Measurements from ENCODE around the gene PAPLN.

- TF ChIP-seq CTCF (IDR thresholded peaks at IDR 0.05): no peak
- TF ChIP-seq, protein P1, sequence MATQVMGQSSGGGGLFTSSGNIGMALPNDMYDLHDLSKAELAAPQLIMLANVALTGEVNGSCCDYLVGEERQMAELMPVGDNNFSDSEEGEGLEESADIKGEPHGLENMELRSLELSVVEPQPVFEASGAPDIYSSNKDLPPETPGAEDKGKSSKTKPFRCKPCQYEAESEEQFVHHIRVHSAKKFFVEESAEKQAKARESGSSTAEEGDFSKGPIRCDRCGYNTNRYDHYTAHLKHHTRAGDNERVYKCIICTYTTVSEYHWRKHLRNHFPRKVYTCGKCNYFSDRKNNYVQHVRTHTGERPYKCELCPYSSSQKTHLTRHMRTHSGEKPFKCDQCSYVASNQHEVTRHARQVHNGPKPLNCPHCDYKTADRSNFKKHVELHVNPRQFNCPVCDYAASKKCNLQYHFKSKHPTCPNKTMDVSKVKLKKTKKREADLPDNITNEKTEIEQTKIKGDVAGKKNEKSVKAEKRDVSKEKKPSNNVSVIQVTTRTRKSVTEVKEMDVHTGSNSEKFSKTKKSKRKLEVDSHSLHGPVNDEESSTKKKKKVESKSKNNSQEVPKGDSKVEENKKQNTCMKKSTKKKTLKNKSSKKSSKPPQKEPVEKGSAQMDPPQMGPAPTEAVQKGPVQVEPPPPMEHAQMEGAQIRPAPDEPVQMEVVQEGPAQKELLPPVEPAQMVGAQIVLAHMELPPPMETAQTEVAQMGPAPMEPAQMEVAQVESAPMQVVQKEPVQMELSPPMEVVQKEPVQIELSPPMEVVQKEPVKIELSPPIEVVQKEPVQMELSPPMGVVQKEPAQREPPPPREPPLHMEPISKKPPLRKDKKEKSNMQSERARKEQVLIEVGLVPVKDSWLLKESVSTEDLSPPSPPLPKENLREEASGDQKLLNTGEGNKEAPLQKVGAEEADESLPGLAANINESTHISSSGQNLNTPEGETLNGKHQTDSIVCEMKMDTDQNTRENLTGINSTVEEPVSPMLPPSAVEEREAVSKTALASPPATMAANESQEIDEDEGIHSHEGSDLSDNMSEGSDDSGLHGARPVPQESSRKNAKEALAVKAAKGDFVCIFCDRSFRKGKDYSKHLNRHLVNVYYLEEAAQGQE (IDR thresholded peaks at IDR 0.05; ENCODE audit: insufficient read depth in 1 of 2, low read depth in 2 of 2, low read length in 1 of 2): no peak
Observed at GRCh38 chr14:73240816-73241480, 3.6 kb downstream of the PAPLN start.
